Stimulated activated CD8-positive, alpha-beta memory T cell treated with anti-CD3 and anti-CD28 coated beads, Interleukin-4, amount 100 ng/mL, for 1 hour (primary cell): ENCODE measurements around the gene NCAPD3.
"Not testable (repeated sequence)": the region's sequence is repeated elsewhere in the genome, so short reads cannot be mapped to it uniquely, and the experiment has no call there.

Experiments
- DNase-seq, 2 donors: peaks; one replicate each; pipeline ENCODE4 v3.0.0-alpha.2; 2020; ENCODE audit warnings: low read depth in 2 of 2, low spot score in 1 of 2

Gene NCAPD3

DNA sequence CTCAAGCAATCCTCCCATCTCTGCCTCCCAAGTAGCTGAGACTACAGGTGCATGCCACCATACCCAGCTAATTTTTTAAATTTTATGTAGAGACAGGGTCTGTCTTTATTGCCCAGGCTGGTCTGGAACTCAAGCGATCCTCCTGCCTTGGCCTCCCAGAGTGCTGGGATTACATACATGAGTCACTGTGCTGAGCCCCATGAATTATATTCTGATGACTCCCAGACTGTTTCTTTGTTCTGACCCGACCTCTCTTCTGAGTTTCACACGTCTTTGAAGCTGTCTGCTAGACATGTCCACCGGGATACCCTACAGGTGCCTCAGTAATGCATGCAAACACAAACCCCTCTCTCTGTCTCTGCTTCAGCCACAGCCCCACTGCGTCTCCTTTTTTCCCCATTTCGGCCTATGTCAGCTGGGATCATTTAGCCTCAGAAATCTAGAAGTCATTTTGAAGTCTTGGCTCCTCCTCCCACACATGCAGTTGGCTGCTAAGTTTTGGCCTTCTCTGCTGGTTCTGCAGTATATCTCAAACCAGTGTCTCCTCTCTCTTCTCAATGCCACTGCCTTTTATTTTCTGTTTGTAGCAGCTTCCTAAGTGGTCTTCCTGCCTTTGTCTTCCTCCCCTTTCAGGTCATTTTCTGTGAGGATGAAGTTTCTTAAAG, 5.5 kb upstream of the NCAPD3 start:
- DNase-seq: no peak

DNA sequence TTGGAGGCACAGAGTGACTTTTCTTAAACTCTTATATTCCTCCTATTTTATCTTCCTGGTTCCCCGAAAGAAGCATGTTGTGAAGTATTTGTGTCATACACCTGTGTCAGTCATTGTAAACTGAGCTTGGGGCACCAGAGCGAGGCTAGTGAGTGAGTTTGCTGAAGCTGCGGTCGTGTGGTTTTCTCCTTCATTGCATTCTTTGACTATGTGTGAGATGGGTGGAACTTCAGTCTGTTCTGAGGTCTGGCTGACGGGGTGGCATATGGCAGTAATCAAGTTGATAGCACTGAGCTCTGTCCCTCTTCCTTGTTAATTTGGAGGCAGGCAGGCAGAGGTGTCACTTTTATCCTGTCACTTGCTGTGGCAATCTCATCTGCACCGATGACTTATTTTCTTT, 4.9 kb upstream of the NCAPD3 start:
- no peak for DNase-seq

DNA sequence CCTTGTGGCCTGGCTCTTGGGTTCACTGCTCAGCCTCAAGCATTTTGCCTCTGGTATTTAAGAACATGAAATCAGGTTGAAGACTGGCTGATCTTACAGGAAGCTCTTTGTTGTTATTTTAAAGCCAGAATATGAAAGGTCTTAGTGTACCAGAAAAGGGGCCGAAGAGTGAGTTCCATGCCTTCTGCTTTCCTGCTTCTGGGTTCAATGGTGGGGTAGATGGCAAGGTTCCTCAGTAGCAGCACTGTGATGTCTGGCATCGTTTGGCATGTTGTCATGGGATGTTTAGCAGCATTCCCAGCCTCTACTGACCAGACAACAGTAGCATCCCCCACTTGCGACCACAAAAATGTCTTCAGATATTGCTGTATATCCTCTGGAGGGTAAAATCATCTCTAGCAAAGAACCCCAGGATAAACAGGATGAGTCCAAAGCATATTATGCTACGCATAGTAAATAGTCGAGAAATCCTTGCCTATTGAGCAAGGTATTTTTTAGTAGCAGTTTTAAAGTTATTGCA, 3.1 kb upstream of the NCAPD3 start:
- no peak for DNase-seq

DNA sequence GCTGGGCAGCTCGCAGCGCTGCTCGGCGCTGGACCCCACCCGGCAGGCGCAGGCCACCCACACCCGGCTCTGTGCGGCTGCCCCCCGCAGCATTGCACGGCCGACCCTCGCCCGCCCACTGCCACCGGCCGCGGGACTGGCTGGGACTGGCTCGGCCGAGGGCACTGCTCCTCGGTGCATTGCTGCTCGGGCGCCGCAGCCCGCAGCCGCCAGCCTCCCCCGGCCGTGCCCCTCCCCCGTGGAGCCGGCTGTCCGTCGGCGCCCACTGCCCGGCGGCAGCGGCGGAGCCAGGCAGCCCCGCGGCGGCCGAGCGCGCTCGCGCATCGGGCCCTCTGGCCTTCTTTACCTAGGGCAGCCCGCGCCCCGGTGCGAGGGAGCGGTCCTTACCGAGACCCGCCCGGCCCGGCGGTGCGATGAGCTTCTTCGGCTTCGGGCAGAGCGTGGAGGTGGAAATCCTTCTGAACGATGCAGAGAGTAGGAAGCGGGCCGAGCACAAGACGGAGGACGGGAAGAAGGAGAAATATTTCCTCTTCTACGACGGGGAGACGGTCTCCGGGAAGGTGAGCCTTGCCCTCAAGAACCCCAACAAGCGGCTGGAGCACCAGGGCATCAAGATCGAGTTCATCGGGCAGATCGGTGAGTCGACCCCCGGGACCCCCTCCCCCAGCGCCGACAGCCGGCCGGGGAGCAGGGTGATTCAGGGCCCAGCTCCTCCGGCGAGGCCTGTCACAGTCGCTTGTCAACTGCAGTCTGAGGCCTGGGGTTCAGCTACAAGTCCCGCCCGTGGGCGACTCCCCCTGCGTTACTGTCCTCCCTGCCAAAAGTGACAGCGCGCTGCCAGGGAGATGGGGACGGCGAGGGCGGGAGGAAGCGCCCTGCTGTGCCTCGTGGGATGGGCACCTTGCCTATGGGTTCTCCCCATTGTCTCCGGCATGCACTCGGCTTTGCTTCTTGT, 1.2 kb upstream of the NCAPD3 start:
- peak in 1 of 2 donors; percentile 28 for DNase-seq

DNA sequence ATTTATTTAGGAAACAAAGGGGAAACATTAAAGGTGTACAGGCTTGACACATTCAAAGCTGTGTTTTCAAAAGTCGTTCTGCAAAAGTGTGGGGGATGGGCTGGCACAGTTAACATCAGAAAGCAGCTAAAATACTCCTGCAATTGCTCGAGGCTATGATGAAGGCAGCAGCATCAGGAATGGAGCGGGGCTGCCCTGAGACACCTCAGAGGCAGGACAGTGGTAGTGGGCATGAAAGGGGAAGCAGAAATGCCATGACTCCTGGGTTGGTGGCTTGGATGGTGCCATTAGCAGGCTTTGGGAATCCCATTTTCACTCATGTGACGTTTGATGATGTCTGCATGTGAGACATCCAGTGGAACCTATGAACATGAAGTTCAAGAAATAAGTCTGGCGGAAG, 646 bp downstream of the NCAPD3 start:
- DNase-seq: no peak

DNA sequence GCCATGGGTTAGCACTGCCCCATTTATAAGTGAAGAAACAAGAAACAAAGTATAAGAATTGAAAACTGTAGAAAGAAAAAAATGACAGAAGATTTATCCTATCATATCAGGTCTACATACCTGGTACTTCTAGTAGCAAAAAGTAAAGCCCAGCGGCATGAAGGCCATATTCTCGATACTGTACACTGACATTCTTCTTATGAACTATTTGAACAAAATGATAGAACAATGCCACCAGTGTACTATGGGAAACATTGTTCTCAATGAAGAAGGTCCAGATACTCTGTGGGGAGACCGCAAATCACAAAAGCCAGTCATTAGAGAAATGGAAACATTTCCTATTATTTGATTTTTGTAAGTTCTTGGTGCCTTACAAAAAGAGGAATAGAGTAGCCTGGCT, 7.0 kb downstream of the NCAPD3 start:
- no peak for DNase-seq

DNA sequence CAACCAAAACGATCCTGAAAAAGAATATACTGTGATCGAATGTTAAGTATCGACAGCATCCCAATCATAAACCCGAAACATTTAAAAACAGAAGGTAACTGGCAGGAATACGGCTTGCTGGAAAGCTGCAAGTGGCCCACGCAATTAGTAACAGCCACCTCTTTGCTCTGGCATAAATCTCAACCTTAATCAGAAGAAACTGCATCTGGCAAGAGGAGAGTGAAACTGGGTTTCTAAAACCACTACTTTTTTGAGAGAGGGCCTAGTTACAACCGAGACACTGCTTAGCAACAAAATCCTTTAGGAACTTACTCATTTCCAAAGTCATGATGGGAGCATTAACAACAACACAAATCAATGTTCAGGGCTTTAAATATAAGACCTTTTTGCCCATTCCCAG, 7.9 kb downstream of the NCAPD3 start:
- DNase-seq: no peak

DNA sequence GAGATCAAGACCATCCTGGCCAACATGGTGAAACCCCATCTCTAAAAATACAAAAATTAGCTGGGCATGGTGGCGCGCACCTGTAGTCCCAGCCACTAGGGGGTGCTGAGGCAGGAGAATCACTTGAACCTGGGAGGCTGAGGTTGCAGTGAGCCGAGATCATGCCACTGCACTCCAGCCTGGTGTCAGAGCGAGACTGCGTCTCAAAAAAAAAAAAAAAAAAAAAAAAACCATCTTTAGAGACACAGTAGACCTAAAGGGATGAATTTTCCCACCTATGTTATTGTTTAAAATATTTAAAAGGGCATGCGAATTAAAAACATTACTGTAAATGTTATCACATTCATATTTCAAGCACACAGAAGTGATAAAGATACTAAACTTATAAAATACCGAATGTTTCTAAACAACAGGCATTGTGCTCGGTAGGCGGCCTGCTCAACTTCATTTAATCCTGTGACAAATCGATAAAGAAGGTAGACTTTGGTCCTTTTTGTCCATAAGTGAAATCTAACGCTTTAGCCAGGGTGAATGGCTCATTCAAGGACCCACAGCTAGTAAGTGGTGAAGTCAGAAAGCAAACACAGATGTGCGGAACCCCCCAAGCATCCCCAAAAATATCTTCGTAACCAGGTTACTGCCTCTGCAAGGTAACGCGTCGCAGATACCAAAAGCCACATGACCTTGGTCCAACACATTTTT, 16.1 kb downstream of the NCAPD3 start:
- peak in 1 of 2 donors; percentile 40 for DNase-seq

DNA sequence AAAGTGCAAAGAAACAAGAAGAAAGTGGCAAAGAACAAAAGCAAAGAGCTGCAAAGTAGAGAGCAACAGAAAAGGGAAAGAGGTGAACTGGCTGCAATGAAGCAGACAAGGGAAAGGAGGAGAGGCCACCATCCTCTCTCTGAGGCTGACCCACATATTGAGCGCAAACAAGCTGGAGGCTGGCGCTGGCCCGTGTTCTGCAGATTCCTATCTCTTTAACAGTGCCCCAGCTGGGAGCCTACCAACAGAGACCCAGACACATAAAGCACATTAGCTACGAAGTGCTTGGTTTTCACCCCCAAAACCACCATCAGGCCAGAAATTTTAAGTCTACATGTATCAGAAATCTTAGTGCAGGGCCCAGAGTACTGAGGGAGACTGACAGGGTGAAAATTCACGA, 17.6 kb downstream of the NCAPD3 start:
- no peak for DNase-seq

DNA sequence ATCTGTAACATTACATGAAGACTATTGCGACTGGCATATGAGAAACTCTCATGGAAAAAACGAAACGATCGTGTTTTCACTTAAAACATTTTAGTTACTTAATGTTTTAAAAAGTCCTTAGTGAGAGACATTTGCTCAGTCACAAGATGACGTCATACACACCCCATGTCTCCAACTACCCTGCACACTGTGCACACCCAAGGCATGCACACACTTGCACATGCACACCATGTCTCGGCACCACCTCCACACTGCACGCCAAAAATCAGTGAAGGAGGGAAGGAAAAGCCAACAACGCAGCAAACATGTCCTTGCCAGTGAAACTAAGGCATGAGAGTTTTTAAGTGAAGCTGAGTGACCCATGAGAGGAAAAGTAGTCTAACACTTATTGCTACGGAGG, 18.0 kb downstream of the NCAPD3 start:
- DNase-seq: no peak

DNA sequence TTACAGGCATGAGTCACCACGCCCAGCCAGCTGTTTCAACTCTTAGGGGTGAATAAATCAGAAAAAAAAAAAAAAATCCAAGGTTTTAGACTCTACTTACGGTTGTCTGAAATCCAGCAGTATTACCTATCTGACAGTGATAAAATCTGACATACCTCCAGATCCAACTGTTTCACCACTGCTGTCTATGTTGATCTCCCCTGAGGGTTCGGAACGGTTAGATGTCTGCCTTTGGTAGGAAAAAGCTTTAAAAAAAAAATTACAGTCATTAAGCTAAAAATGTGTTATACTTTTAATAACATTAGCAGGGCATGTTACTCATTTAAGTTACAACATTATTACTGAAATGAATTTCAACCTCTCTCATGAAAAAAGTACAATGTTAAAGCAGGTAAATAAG, 21.1 kb downstream of the NCAPD3 start:
- DNase-seq: no peak

DNA sequence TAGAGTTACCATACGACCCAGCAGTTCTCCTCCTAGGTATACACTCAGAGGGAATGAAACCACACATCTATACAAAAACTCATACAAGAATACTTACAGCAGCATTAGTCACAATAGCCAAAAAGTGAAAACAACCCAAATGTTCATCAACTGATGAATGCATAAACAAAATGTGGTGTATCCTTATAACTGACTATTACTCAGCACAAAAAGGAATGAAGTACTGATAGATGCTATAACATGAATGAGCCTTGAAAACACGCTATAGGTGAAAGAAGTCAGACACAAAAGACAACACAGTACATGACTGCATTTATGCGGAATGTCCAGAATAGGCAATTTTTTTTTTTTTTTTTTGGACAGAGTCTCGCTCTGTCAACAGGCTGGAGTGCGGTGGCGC, 23.1 kb downstream of the NCAPD3 start:
- no peak for DNase-seq

DNA sequence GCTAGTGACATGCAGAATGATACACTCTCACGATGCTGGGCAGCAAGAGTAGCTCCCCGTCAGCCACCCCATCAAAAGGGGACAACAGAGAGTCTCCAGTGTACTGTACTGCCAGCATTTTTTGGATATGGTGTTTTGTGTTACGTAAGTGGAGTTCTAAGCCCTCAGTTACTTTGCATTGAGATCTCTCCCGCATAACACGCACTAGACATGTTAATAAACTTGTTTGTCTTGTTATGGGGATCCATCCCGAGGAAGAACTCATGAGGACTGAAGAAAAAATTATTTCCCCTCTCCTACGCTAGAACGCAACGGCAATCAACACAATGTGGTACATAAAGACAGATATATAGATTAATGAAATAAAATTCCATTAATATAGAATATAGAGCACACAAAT, 24.2 kb downstream of the NCAPD3 start:
- no peak for DNase-seq

DNA sequence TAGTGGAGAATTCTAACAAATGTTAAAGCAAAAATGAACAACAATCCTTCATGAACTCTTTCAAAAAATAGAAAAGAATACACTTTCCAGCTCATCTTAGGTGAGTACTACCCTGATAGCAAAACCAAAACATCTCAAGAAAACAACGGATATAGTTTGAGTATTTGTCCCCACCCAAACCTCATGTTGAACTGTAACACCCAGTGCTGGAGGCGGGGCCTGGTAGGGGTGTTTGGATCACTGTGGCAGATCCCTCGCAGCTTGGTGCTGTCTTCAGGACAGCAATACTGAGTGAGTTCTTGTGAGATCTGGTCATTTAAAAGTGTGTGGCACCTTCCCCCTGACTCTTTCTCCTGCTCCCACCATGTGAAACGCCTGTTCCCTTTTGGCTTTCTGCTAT, 27.0 kb downstream of the NCAPD3 start:
- no peak for DNase-seq

DNA sequence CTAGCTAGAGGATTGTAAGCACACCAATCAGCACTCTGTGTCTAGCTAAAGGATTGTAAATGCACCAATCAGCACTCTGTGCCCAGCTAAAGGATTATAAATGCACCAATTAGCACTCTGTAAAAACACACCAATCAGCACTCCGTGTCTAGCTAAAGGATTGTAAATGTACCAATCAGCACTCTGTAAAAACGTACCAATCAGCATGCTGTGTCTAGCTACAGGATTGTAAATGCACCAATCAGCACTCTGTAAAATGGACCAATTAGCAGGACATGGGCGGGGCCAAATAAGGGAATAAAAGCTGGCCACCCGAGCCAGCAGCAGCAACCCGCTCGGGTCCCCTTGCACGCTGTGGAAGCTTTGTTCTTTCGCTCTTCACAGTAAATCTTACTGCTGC, 35.7 kb downstream of the NCAPD3 start:
- not testable (repeated sequence) for DNase-seq

DNA sequence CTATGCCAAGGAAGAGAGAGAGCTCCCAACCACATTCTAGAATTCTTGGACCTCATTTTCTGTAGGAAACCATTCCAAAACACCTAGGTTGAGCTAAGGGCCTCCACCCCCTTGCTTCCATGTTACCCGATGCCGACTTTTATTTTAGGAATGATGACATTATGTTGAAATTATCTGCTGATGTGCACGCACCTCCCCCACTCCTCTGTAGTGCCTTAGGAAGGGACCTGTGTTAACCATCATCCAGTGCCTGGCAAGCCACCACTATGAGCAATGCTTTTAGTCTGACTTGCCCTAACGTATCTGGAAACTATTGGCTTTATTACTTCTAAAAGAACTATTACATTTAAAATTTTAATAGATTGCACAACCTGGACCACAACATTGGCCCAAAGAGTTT, 42.1 kb downstream of the NCAPD3 start:
- DNase-seq: no peak

DNA sequence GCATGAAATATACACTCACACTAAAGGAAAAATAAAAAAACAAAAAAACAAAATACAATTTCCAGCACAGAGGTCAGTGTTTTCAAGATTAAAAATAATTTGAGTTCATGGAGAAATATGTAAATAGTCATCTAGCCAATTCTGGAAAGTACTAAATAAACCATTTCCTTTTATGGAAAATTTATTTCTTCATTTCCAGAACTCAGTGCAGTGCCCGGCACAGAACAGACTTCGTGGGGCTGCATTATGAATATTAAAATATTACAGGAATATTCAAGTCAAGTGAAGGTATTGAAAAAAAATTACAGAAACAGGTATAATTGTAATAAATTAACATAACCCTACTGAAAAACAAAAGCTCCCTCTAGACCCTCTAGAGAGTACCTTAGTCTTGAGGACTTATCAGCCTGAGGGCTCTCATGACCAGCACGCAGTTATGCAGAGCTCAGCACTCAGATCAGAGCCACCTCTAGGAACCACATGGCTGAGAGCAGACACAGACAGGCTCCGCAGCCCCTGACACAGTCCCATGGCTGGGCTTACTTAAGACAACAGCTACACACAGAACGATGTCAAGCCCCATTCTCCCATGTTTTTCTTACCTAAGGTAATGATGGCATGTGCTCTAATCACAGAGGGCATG, 45.6 kb downstream of the NCAPD3 start:
- DNase-seq: no peak

DNA sequence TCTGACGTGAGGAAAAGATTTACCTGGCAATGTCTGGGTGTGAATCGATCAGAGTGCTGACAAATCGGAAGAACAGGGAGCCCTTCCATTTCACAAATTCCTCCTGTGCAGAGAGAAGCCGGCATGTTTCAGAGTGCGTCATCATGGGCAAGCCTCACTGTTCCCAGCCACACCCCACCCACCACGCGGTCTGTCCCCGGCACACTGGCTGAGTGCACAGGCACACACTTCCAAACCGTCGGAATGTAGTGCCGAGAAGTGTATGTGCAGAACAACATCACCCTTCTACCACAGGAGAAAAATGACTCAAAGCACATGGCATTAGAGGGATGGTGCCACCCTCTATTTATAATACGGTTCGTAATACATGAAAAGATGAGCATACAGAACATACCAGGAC, 47.5 kb downstream of the NCAPD3 start:
- no peak for DNase-seq

DNA sequence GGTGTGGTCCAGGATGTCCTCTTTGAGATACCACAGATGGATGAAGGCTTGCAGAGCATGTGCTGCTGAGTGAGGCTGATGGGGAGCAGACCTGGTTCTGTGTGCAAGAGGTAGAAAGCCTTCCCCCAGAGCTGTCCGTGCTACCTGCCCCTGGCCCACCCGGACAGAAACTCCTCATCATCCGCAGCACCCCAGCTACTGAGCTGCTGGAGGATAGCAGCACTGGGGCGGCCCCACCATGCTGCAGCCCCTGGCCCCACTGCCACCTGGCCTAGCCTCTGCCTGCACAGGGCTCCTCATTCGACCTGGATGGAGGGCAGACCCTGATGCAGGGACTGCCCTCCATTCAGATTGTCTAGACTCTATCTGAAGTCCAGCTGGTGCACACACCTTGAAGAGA, 50.5 kb downstream of the NCAPD3 start:
- DNase-seq: no peak

DNA sequence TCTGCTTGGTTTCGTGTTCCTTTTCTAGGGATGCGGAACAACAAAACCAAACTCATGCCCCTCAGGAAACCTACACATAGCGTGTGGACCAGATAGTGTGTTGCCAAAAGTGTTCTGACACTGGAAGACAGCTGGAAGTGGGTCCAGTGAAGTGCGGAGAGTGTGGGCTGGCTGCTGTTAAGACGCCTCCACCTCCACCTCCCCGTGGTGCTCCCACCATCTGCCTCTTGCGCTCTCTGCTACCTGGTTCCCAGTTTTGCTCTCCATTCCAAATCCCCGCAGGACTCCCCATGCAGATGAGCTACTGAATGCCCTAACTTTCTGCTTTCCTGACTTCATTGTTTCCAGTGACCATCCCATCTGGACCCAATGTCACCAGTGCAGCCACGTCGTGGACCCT, 51.8 kb downstream of the NCAPD3 start:
- no peak for DNase-seq

DNA sequence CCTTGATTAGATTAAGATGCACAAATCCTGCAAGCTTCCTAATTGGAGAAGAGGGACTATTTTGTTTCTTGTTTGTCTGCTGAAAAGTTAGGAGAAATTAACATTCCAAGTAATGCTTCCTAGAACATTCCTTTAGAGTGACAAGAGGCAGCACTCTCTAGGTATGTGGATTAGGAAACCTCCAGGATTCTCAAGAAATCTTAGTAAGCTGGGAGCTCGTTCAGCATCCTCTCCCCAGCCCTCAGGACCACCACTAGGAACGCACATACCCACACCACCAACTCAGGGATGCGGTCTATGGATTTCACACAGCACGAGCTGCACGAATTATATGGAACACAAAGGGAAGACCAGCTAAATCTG, 52.9 kb downstream of the NCAPD3 start:
- no peak for DNase-seq
